Osteocyte (in vitro differentiated cells): Measurements from ENCODE around the gene CARNS1. TPM values are rescaled to one million over a fixed set of nuclear protein-coding genes. Genes with fewer than 3 reads are reported as not detected.

Experiments
- DNase-seq: peaks from one replicate; pipeline ENCODE4 v3.0.0; 2021; ENCODE audit warnings: mixed read lengths; ENCODE audit not compliant: unreplicated experiment; ENCODE audit errors: extremely low spot score
- H3K27ac Mint-ChIP-seq: one replicate; pipeline ENCODE4 v1.8.0; 2021; ENCODE audit warnings: mild to moderate bottlenecking, mixed read lengths; ENCODE audit not compliant: unreplicated experiment
- H3K27me3 Mint-ChIP-seq: one replicate; pipeline ENCODE4 v1.8.0; 2021; ENCODE audit warnings: mixed read lengths; ENCODE audit not compliant: unreplicated experiment
- H3K36me3 Mint-ChIP-seq: one replicate; pipeline ENCODE4 v1.8.0; 2021; ENCODE audit warnings: mixed read lengths; ENCODE audit not compliant: unreplicated experiment
- H3K4me1 Mint-ChIP-seq: one replicate; pipeline ENCODE4 v1.8.0; 2021; ENCODE audit warnings: mixed read lengths; ENCODE audit not compliant: unreplicated experiment
- H3K4me3 Mint-ChIP-seq: one replicate; pipeline ENCODE4 v1.8.0; 2021; ENCODE audit warnings: mild to moderate bottlenecking, moderate library complexity, mixed read lengths; ENCODE audit not compliant: unreplicated experiment
- H3K9me3 Mint-ChIP-seq: one replicate; pipeline ENCODE4 v1.8.0; 2021; ENCODE audit warnings: mixed read lengths; ENCODE audit not compliant: unreplicated experiment
- CTCF ChIP-seq: fragments of 200-600 bp; sonication (generic); IDR thresholded peaks from 2 replicates; pipeline ENCODE4 v1.5.0; 2021; ENCODE audit warnings: antibody characterized with exemption, mild to moderate bottlenecking, moderate library complexity
- total RNA-seq: library from RNA; stranded (reverse); gene quantifications from 2 replicates; pipeline ENCODE4 v1.2.1, GENCODE V29; 2021

Gene CARNS1
- total RNA-seq, 1 donor from 2014 or later = 0.27 TPM

- H3K27ac Mint-ChIP-seq = no peak overlapping the region
- H3K36me3 Mint-ChIP-seq = no peaks in the 10 kb centered on the region
- no peaks in the 10 kb centered on the region for H3K9me3 Mint-ChIP-seq
- no peak for DNase-seq
- no peak overlapping the region for H3K4me3 Mint-ChIP-seq
- peaks cover 5% of the 10 kb centered on the region for H3K4me1 Mint-ChIP-seq
- H3K27me3 Mint-ChIP-seq = no peaks in the 10 kb centered on the region
- TF ChIP-seq CTCF = no peak
These were observed 33.8 kb downstream of the CARNS1 start for GRCh38 chr11:67449116-67449844.

GRCh38 chr11:67450796-67451657, 35.5 kb downstream of the CARNS1 start:
- H3K4me1 Mint-ChIP-seq = no peaks in the 10 kb centered on the region
- DNase-seq = no peak
- no peaks in the 10 kb centered on the region for H3K36me3 Mint-ChIP-seq
- no peaks in the 10 kb centered on the region for H3K9me3 Mint-ChIP-seq
- no peaks in the 10 kb centered on the region for H3K27me3 Mint-ChIP-seq
- TF ChIP-seq CTCF = no peak
- H3K4me3 Mint-ChIP-seq = no peak overlapping the region
- H3K27ac Mint-ChIP-seq = no peak overlapping the region

- DNase-seq = no peak
- H3K36me3 Mint-ChIP-seq = no peaks in the 10 kb centered on the region
- no peak overlapping the region for H3K27ac Mint-ChIP-seq
- no peaks in the 10 kb centered on the region for H3K4me1 Mint-ChIP-seq
- no peak for TF ChIP-seq CTCF
- H3K9me3 Mint-ChIP-seq = no peaks in the 10 kb centered on the region
- H3K4me3 Mint-ChIP-seq = no peak overlapping the region
- no peaks in the 10 kb centered on the region for H3K27me3 Mint-ChIP-seq
These were observed 36.1 kb downstream of the CARNS1 start for GRCh38 chr11:67451658-67451976.

- Mint-ChIP-seq H3K27ac (no peak within 1 kb of the TSS), H3K4me3 (no peak within 1 kb of the TSS), H3K36me3 (no peaks in the 10 kb centered on the region), H3K4me1 (no peaks in the 10 kb centered on the region), H3K9me3 (no peaks in the 10 kb centered on the region), H3K27me3 (no peaks in the 10 kb centered on the region)
- TF ChIP-seq CTCF = no peak
- DNase-seq = no peak
These were observed 36.9 kb downstream of the CARNS1 start, which contains the start of gene GPR152 for GRCh38 chr11:67452141-67452952. Gene GPR152 (minus strand): TSS chr11:67452729. CDS start chr11:67452724, 5 bp downstream.
